ENCODE data around the gene RIOX2. TPM values are rescaled to one million over a fixed set of nuclear protein-coding genes. Genes with fewer than 3 reads are reported as not detected.

Gene RIOX2
- polyA plus RNA-seq, 3 donors: 15.3 to 18.7 (median 18.3) TPM

DNA sequence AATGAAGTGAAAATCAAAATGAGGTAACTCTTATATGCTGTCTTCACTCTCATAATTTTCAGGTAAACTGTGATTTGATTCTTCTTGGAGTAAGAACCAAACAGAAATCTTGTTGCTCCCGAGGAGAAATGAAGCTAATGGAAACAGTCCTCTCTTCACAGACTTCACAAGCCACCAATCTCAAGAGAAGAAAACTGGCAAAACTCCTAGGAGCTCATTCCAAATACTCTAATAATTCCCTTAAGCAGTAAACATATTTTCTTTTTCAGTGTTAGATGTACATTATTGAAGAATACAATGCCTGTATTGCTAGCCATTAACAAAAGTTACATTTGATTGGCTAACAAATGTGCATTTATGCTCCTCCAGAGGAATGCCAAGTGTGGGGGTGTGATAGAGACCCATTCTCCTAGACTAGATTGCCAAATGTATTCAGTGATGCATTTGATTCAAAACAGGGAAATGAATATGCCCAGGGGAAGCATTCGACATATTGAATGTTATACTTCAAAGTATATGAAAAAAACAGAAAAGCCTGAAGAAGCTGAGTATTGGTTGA lies 11.8 kb upstream of the RIOX2 start:
- intact Hi-C loops (cut with micrococcal nuclease): no loop called here
- no CpG with 5 or more reads among the region's 2 CpGs for WGBS (ENCODE audit: insufficient coverage)
- H3K9ac ChIP-seq (ENCODE audit: insufficient read depth, low read length, poor library complexity, severe bottlenecking): no peak overlapping the region

GRCh38 chr3:97981886-97982285 lies 9.7 kb upstream of the RIOX2 start:
- 100% methylated on average over 1 of the region's 3 CpGs for WGBS (ENCODE audit: insufficient coverage)
- no peaks in the 10 kb centered on the region for H3K27me3 Mint-ChIP-seq (ENCODE audit: low read depth in 3 of 3)
- Histone ChIP-seq H3K9me3 (replicated peaks in 1 of 2; ENCODE audit: control insufficient read depth in 1 of 2, insufficient read depth in 1 of 2, low read length in 2 of 2) (no peaks in the 10 kb centered on the region), H3K27ac (ENCODE audit: low read depth in 1 of 2, low read length in 2 of 2) (no peak overlapping the region), H3K4me3 (replicated peaks in 1 of 3; ENCODE audit: low read depth in 2 of 3, low read length in 3 of 3) (no peak overlapping the region), H3K79me2 (ENCODE audit: insufficient read depth, low read length) (no peaks in the 10 kb centered on the region), H3K4me2 (replicated peaks; ENCODE audit: extremely low read depth, low read length, poor library complexity, severe bottlenecking) (no peak overlapping the region), H3K27me3 (ENCODE audit: control insufficient read depth in 2 of 2, insufficient read depth in 2 of 2, low read length in 2 of 2) (no peaks in the 10 kb centered on the region), H3K4me1 (ENCODE audit: control insufficient read depth in 1 of 2, insufficient read depth in 2 of 2, low read length in 2 of 2) (no peaks in the 10 kb centered on the region), H3K9ac (ENCODE audit: insufficient read depth, low read length, poor library complexity, severe bottlenecking) (no peak overlapping the region), H4K20me1 (ENCODE audit: insufficient read depth, low read length) (no peaks in the 10 kb centered on the region), H3K36me3 (replicated peaks in 1 of 2; ENCODE audit: control insufficient read depth in 1 of 2, insufficient read depth in 2 of 2, low read length in 2 of 2) (no peaks in the 10 kb centered on the region), H2AFZ (ENCODE audit: insufficient read depth, low read depth, low read length, poor library complexity, severe bottlenecking) (no peak overlapping the region)
- H3K9me3 Mint-ChIP-seq: no peaks in the 10 kb centered on the region
- no peaks in the 10 kb centered on the region for H3K36me3 Mint-ChIP-seq
- peaks cover 3% of the 10 kb centered on the region for H3K4me1 Mint-ChIP-seq
- intact Hi-C loops (cut with micrococcal nuclease): no loop called here
- DNase-seq: no peak
- TF ChIP-seq, protein P1, sequence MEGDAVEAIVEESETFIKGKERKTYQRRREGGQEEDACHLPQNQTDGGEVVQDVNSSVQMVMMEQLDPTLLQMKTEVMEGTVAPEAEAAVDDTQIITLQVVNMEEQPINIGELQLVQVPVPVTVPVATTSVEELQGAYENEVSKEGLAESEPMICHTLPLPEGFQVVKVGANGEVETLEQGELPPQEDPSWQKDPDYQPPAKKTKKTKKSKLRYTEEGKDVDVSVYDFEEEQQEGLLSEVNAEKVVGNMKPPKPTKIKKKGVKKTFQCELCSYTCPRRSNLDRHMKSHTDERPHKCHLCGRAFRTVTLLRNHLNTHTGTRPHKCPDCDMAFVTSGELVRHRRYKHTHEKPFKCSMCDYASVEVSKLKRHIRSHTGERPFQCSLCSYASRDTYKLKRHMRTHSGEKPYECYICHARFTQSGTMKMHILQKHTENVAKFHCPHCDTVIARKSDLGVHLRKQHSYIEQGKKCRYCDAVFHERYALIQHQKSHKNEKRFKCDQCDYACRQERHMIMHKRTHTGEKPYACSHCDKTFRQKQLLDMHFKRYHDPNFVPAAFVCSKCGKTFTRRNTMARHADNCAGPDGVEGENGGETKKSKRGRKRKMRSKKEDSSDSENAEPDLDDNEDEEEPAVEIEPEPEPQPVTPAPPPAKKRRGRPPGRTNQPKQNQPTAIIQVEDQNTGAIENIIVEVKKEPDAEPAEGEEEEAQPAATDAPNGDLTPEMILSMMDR (IDR thresholded peaks at IDR 0.05): no peak
- H3K4me3 Mint-ChIP-seq: no peak overlapping the region
- H3K27ac Mint-ChIP-seq: peak overlapping the region in 2 of 7 donors; percentile 6 to 37

More for the DNA sequence above, 11.8 kb upstream of the RIOX2 start:
- Histone ChIP-seq H3K4me1 (ENCODE audit: control insufficient read depth in 1 of 2, insufficient read depth in 2 of 2, low read length in 2 of 2) (no peaks in the 10 kb centered on the region), H4K20me1 (ENCODE audit: insufficient read depth, low read length) (no peaks in the 10 kb centered on the region), H3K4me2 (replicated peaks; ENCODE audit: extremely low read depth, low read length, poor library complexity, severe bottlenecking) (no peak overlapping the region), H3K27ac (ENCODE audit: low read depth in 1 of 2, low read length in 2 of 2) (no peak overlapping the region), H3K79me2 (ENCODE audit: insufficient read depth, low read length) (no peaks in the 10 kb centered on the region), H3K36me3 (replicated peaks in 1 of 2; ENCODE audit: control insufficient read depth in 1 of 2, insufficient read depth in 2 of 2, low read length in 2 of 2) (no peaks in the 10 kb centered on the region), H3K9me3 (replicated peaks in 1 of 2; ENCODE audit: control insufficient read depth in 1 of 2, insufficient read depth in 1 of 2, low read length in 2 of 2) (no peaks in the 10 kb centered on the region), H2AFZ (ENCODE audit: insufficient read depth, low read depth, low read length, poor library complexity, severe bottlenecking) (no peak overlapping the region), H3K4me3 (replicated peaks in 1 of 3; ENCODE audit: low read depth in 2 of 3, low read length in 3 of 3) (no peak overlapping the region), H3K27me3 (ENCODE audit: control insufficient read depth in 2 of 2, insufficient read depth in 2 of 2, low read length in 2 of 2) (no peaks in the 10 kb centered on the region)
- Mint-ChIP-seq H3K9me3 (peaks cover 0 to 6% (median 0%) of the 10 kb centered on the region in 7 donors), H3K4me1 (peaks cover 3% of the 10 kb centered on the region), H3K4me3 (no peak overlapping the region), H3K27ac (no peak overlapping the region), H3K36me3 (no peaks in the 10 kb centered on the region), H3K27me3 (ENCODE audit: low read depth in 3 of 3) (no peaks in the 10 kb centered on the region)
- TF ChIP-seq, protein P1 (IDR thresholded peaks at IDR 0.05): no peak
- no peak for DNase-seq

All from CD14-positive monocyte (primary cell).